Endothelial cell of umbilical vein (primary cell): Measurements from ENCODE around the gene SERPINE3. TPM values are rescaled to one million over a fixed set of nuclear protein-coding genes. Genes with fewer than 3 reads are reported as not detected.

ENCODE experiments used
- BruUV-seq: library from RNA; stranded (reverse); fragments of 400-500 nt; replicated peaks from 2 replicates; lab custom pipeline; 2021; lab: Mats Ljungman, UMichigan
- CTCF ChIA-PET: fragments of 300-600, 350-600 bp; sonication (Branson Sonifier 250); formaldehyde crosslinking; loops from one replicate; lab custom pipeline; 2021; ENCODE audit warnings: antibody characterized with exemption, inconsistent platforms; lab: Charles Lee
- POLR2A ChIA-PET: fragments of 300-600, 350-600 bp; sonication (Branson Sonifier 250); formaldehyde crosslinking; loops from one replicate; lab custom pipeline; 2021; ENCODE audit warnings: antibody characterized with exemption, inconsistent platforms; lab: Charles Lee
- DNase-seq: peaks from one replicate; pipeline ENCODE4 v3.0.0-alpha.2; 2011; ENCODE audit warnings: low read depth, low spot score
- FAIRE-seq: peaks from 2 replicates; lab custom pipeline; 2011; peaks lifted over from hg19 to GRCh38; lab: Jason Lieb, UNC
- H2AFZ ChIP-seq: 2 replicates; pipeline ENCODE4 v1.6.0; 2012; ENCODE audit warnings: low read depth, low read length, control low read depth, inconsistent platforms
- H3K27ac ChIP-seq: 2 replicates; pipeline ENCODE4 v1.5.1; 2011; ENCODE audit warnings: low read depth, mild to moderate bottlenecking, control low read depth, low read length, moderate library complexity; ENCODE audit not compliant: insufficient read depth
- H3K27me3 ChIP-seq, 2 experiments: 2 replicates each; pipeline versions ENCODE4 v1.6.0 to v1.6.1; 2011; ENCODE audit warnings: low read length in 2 of 2, mixed read lengths in 1 of 2; ENCODE audit not compliant: control insufficient read depth in 2 of 2, insufficient read depth in 2 of 2
- H3K36me3 ChIP-seq, 2 experiments: 2 replicates in 1 of 2; 3 replicates in 1 of 2; pipeline ENCODE4 v1.5.1; 2011; ENCODE audit warnings: low read length in 2 of 2, mild to moderate bottlenecking in 1 of 2, moderate library complexity in 1 of 2; ENCODE audit not compliant: control insufficient read depth in 2 of 2, insufficient read depth in 2 of 2; ENCODE audit errors: extremely low read depth in 1 of 2
- H3K4me1 ChIP-seq: 3 replicates; pipeline ENCODE4 v1.5.1; 2011; ENCODE audit warnings: mild to moderate bottlenecking, low read length; ENCODE audit not compliant: control insufficient read depth, insufficient read depth; ENCODE audit errors: extremely low read depth
- H3K4me2 ChIP-seq: 2 replicates; pipeline ENCODE4 v1.6.1; 2011; ENCODE audit warnings: low read length, control low read depth, mixed read lengths; ENCODE audit not compliant: insufficient read depth
- H3K4me3 ChIP-seq, 3 experiments: fragments of 200-600 bp in 1 of 3; sonication (generic), shearing (Covaris generic) in 1 of 3; replicated peaks in 1 of 3; 2 replicates each; pipeline ENCODE4 v1.5.1; 2011 to 2016; ENCODE audit warnings: control low read depth in 3 of 3, low read length in 3 of 3, mild to moderate bottlenecking in 2 of 3, inconsistent platforms in 1 of 3, low read depth in 1 of 3, moderate library complexity in 1 of 3; ENCODE audit not compliant: insufficient read depth in 1 of 3
- H3K79me2 ChIP-seq: 2 replicates; pipeline ENCODE4 v1.6.0; 2012; ENCODE audit warnings: low read length, inconsistent platforms; ENCODE audit not compliant: control insufficient read depth, insufficient read depth
- H3K9ac ChIP-seq: replicated peaks from 2 replicates; pipeline ENCODE3; 2011; ENCODE audit warnings: low read length, control low read depth; ENCODE audit not compliant: insufficient read depth; ENCODE audit errors: extremely low read depth
- H3K9me1 ChIP-seq: replicated peaks from 3 replicates; pipeline ENCODE4 v1.6.0; 2011; ENCODE audit warnings: mild to moderate bottlenecking, low read length; ENCODE audit not compliant: control insufficient read depth, insufficient read depth; ENCODE audit errors: extremely low read depth
- H3K9me3 ChIP-seq: replicated peaks from 2 replicates; pipeline ENCODE4 v1.5.1; 2012; ENCODE audit warnings: low read length, inconsistent platforms; ENCODE audit not compliant: control insufficient read depth, insufficient read depth
- H4K20me1 ChIP-seq: replicated peaks from 2 replicates; pipeline ENCODE3; 2011; ENCODE audit warnings: mild to moderate bottlenecking, low read length; ENCODE audit not compliant: control insufficient read depth, insufficient read depth; ENCODE audit errors: extremely low read depth
- EZH2 ChIP-seq: IDR thresholded peaks from 2 replicates; pipeline ENCODE4 v1.6.1; 2012; ENCODE audit warnings: borderline replicate concordance, low read depth, mild to moderate bottlenecking, moderate library complexity, low read length, inconsistent platforms; ENCODE audit not compliant: severe bottlenecking
- FOS ChIP-seq: IDR thresholded peaks from 2 replicates; pipeline ENCODE4 v1.6.1; 2011; ENCODE audit warnings: mild to moderate bottlenecking, low read length, moderate library complexity, borderline replicate concordance; ENCODE audit not compliant: insufficient read depth
- GATA2 ChIP-seq: IDR thresholded peaks from 2 replicates; pipeline ENCODE4 v1.7.0; 2011; ENCODE audit warnings: low read depth, mild to moderate bottlenecking, moderate library complexity, mixed read lengths, low read length; ENCODE audit not compliant: insufficient read length, insufficient read depth
- JUN ChIP-seq: IDR thresholded peaks from 2 replicates; pipeline ENCODE4 v1.6.1; 2011; ENCODE audit warnings: borderline replicate concordance, low read depth; ENCODE audit not compliant: insufficient read length, insufficient read depth
- MYC ChIP-seq: IDR thresholded peaks from one replicate; pipeline ENCODE4 v1.6.1; 2011; ENCODE audit warnings: mild to moderate bottlenecking, low read depth, low read length
- POLR2A ChIP-seq: IDR thresholded peaks from 2 replicates; pipeline ENCODE4 v1.6.1; 2012; ENCODE audit warnings: low read depth, mild to moderate bottlenecking, control low read depth, low read length
- POLR2AphosphoS5 ChIP-seq: IDR thresholded peaks from 2 replicates; pipeline ENCODE4 v1.6.1; 2012; ENCODE audit warnings: low read depth, mild to moderate bottlenecking, control low read depth, low read length, moderate library complexity; ENCODE audit not compliant: insufficient read depth
- dilution Hi-C: fragments of 300-500 bp; cut with MboI; formaldehyde crosslinking; loops from one replicate; pipeline ENCODE4 v1.15.0; 2019; ENCODE audit warnings: low sequenced_read_pairs; ENCODE audit not compliant: extremely low pct_ligation_motif_present
- intact Hi-C: fragments of 100-400 bp; cut with micrococcal nuclease; formaldehyde crosslinking; loops from one replicate; pipeline ENCODE4 v1.10.0; 2022
- polyA plus RNA-seq, 4 experiments: library from polyadenylated mRNA; depleted of rRNA in 3 of 4; stranded (reverse) in 3 of 4; unstranded in 1 of 4; fragments of >200 nt; gene quantifications; 2 replicates each; pipeline versions ENCODE4 v1.2.1 to v1.2.3, GENCODE V29; 2011 to 2012; ENCODE audit warnings: missing spikeins in 1 of 4
- total RNA-seq: library from RNA; stranded (reverse); gene quantifications from 2 replicates; pipeline ENCODE4 v1.2.3, GENCODE V29; 2021
- TF ChIP-seq, protein P1 (sequence below): IDR thresholded peaks from 2 replicates; pipeline ENCODE4 v1.6.1; 2011; ENCODE audit not compliant: insufficient read depth, insufficient read length
- TF ChIP-seq, protein P2 (sequence below), 2 donors: IDR thresholded peaks; 1 replicate in 1 of 2; 2 replicates in 1 of 2; pipeline ENCODE4 v1.5.1; 2011; ENCODE audit warnings: low read length in 2 of 2, mild to moderate bottlenecking in 2 of 2, moderate library complexity in 2 of 2, control low read depth in 1 of 2, inconsistent platforms in 1 of 2, low read depth in 1 of 2; ENCODE audit not compliant: insufficient read depth in 1 of 2; ENCODE audit errors: extremely low read depth in 1 of 2

Gene SERPINE3
- total and polyA plus RNA-seq, 2 donors (not counting 3 experiments of a cell fraction or from before 2014, with no cell fraction given) = not detected

DNA sequence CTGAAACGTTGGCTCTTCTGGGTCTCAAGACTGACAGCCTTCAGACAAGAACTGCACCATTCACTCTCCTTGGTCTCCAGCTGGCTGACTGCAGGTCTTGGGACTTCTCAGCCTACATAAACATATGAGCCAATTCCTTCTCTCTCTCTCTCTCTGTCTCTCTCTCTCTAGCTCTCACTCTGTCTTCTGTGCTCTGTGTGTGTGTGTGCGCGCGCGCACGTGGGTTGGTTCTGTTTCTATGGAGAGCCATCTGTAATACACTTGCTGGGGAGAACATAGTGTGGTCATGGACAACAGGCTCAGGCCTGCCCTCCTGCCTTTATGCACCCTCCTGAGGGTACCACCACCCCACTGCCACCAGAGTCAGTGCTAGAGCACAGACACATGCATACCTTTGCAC is 13.7 kb upstream of the SERPINE3 start:
- Histone ChIP-seq H3K36me3 (no peaks in the 10 kb centered on the region), H3K9ac (no peak overlapping the region), H3K27ac (no peak overlapping the region), H2AFZ (no peak overlapping the region), H3K4me3 (no peak overlapping the region), H3K9me3 (no peaks in the 10 kb centered on the region), H3K27me3 (peaks cover 0 to 3% of the 10 kb centered on the region in 2 experiments), H3K4me1 (no peaks in the 10 kb centered on the region), H3K79me2 (no peaks in the 10 kb centered on the region), H4K20me1 (no peaks in the 10 kb centered on the region), H3K4me2 (no peak overlapping the region), H3K9me1 (no peaks in the 10 kb centered on the region)
- FAIRE-seq (no peak), DNase-seq (no peak)
- dilution Hi-C loops (no loop called here), intact Hi-C loops (no loop called here)
- POLR2A ChIA-PET = no interaction called here
- TF ChIP-seq, protein P1, sequence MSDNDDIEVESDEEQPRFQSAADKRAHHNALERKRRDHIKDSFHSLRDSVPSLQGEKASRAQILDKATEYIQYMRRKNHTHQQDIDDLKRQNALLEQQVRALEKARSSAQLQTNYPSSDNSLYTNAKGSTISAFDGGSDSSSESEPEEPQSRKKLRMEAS = no peak
- CTCF ChIA-PET = no interaction called here
- BruUV-seq = no TSS peak

- H3K79me2 ChIP-seq = no peaks in the 10 kb centered on the region
- no TSS peak for BruUV-seq
- no peak overlapping the region for H2AFZ ChIP-seq
- no peaks in the 10 kb centered on the region for H3K36me3 ChIP-seq
- no peak for TF ChIP-seq JUN
- no peak for TF ChIP-seq MYC
- TF ChIP-seq EZH2 = no peak
- TF ChIP-seq GATA2 = no peak
- TF ChIP-seq POLR2AphosphoS5 = no peak
- no peak for TF ChIP-seq POLR2A
- TF ChIP-seq, protein P1 = no peak
- TF ChIP-seq, protein P2, sequence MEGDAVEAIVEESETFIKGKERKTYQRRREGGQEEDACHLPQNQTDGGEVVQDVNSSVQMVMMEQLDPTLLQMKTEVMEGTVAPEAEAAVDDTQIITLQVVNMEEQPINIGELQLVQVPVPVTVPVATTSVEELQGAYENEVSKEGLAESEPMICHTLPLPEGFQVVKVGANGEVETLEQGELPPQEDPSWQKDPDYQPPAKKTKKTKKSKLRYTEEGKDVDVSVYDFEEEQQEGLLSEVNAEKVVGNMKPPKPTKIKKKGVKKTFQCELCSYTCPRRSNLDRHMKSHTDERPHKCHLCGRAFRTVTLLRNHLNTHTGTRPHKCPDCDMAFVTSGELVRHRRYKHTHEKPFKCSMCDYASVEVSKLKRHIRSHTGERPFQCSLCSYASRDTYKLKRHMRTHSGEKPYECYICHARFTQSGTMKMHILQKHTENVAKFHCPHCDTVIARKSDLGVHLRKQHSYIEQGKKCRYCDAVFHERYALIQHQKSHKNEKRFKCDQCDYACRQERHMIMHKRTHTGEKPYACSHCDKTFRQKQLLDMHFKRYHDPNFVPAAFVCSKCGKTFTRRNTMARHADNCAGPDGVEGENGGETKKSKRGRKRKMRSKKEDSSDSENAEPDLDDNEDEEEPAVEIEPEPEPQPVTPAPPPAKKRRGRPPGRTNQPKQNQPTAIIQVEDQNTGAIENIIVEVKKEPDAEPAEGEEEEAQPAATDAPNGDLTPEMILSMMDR (IDR thresholded peaks at IDR 0.05; ENCODE audit: extremely low read depth in 1 of 2, insufficient read depth in 1 of 2, low read depth in 1 of 2, low read length in 2 of 2) = no peak
- no peak for TF ChIP-seq FOS
- H3K9ac ChIP-seq = no peak overlapping the region
- H3K9me3 ChIP-seq = no peaks in the 10 kb centered on the region
- no peak overlapping the region for H3K4me3 ChIP-seq
- ChIA-PET POLR2A (no interaction called here), CTCF (no interaction called here)
- no peaks in the 10 kb centered on the region for H3K4me1 ChIP-seq
- no peaks in the 10 kb centered on the region for H3K9me1 ChIP-seq
- no peaks in the 10 kb centered on the region for H4K20me1 ChIP-seq
- FAIRE-seq (no peak), DNase-seq (no peak)
- H3K4me2 ChIP-seq = no peak overlapping the region
- no peak overlapping the region for H3K27ac ChIP-seq
- H3K27me3 ChIP-seq = peaks cover 0 to 3% of the 10 kb centered on the region in 2 experiments
- intact Hi-C loops = no loop called here
- dilution Hi-C loops = no loop called here
Observed at GRCh38 chr13:51326777-51327176, 12.7 kb upstream of the SERPINE3 start.
